HuH-7.5 (cell line): ENCODE data around the gene ABHD12.

Experiments
- DNase-seq: peaks from one replicate; pipeline ENCODE4 v3.0.0; 2011; ENCODE audit warnings: low spot score

The ABHD12 gene

GRCh38 chr20:25289886-25290597, 100.6 kb downstream of the ABHD12 start:
- no peak for DNase-seq

GRCh38 chr20:25288291-25289181, 102.1 kb downstream of the ABHD12 start:
- DNase-seq, result no peak

- DNase-seq, result no peak
Observed at GRCh38 chr20:25287631-25288290, 102.9 kb downstream of the ABHD12 start.

- no peak for DNase-seq
Observed at GRCh38 chr20:25286917-25287316, 103.7 kb downstream of the ABHD12 start.

- DNase-seq, result no peak
Observed at GRCh38 chr20:25285856-25286798, 104.5 kb downstream of the ABHD12 start.

DNA sequence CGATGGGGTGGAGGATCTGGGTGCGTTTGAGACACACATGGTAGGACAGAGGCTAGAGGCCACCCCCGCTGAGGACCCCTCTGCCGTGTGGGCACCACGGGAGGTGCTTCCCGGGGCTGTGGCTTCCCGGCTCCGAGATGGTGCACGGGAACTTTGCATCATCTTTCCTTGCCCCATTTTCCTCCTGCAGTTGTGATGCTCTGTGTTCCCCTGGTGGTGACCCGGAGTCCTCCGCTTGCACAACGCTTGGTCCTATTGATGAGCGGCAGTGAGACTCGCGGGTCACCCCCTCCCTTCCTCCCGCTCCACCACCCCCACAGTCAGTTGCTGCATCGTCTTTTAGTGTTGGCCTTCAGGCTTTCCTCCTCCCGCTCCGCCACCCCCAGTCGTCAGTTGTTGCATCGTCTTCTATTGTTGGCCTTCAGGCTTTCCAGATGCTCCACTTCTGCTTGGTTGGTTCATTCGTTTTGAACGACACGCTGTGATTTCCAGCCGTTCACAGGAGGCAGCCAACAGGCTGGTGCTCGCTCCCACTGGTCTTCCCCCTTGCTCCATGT, 105.5 kb downstream of the ABHD12 start:
- DNase-seq, result no peak

- no peak for DNase-seq
Observed at GRCh38 chr20:25284131-25284601, 106.5 kb downstream of the ABHD12 start.

GRCh38 chr20:25283221-25283951, 107.2 kb downstream of the ABHD12 start:
- no peak for DNase-seq

DNA sequence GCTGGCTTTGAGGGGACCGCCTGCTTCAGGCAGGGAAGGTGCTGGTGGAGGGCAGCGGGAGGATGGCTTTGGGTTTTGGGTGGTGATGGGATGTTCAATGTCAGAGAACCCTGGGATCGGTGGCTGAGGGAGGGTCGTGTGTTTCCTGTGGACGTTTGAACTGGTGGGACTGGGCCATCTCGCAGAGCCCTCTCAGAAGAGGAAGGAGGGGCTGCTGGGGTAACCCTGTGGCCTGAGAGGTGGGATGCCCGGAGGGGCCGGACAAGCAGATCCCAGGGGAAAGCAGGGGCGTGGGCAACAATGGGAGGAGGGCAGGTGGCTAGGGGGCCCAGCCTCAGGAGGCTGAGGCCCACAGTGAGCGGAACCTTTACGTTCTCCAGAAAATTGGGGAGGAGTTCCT, 107.8 kb downstream of the ABHD12 start:
- no peak for DNase-seq

GRCh38 chr20:25282034-25282781, 108.4 kb downstream of the ABHD12 start:
- no peak for DNase-seq

GRCh38 chr20:25281541-25281991, 109.1 kb downstream of the ABHD12 start:
- DNase-seq, result no peak

- DNase-seq, result no peak
Observed at GRCh38 chr20:25280574-25281535, 109.8 kb downstream of the ABHD12 start.

GRCh38 chr20:25280051-25280573, 110.5 kb downstream of the ABHD12 start:
- no peak for DNase-seq

DNA sequence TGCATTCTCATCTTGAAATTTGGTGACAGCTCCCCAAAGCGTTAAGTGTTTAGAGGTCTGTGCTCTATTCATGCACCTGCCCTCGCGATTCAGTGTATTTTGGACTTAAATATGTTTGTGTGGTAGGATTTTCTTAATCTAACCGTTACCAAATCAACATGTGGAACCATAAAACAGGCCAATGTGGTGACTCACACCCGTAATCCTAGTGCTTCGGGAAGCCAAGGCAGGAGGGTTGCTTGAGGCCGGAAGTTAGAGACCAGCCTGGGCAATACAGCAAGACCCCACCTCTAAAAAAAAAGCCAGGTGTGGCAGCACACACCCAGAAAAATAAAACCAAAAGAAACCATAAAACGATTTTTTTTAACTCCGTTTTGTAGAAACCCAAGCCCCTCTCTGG, 111.2 kb downstream of the ABHD12 start:
- no peak for DNase-seq

DNA sequence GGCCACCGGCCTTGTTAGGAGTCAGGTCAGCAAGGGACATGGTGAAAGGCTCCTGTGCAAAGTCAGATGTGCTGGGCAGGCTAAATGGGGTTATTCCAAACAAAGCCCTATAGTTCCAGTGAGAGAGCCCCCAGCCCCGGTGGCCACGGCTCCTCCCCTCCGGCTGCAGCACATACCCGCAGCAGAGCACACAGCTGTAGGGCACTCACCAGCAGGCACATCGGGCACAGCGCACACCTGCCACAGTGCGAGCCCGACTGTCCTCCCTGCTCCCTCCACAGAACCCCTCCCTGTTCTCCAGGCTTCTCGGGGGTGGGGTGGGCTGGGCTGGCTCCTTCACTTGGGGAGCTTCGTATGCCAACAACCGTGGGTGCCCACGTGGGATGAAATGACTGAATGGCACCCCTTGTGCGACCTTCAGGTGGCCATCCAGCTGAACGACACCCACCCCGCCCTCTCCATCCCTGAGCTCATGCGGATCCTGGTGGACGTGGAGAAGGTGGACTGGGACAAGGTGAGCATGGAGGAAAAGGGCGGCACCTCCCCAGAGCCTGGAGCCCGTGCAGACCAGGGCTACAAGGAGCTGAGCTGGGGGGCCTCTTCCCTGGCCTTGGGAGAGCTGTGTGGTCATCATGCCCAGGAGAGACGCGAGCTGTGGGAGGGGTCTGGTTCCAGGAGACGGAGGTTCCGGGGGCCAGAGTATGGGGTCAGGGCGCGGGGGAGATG, 111.8 kb downstream of the ABHD12 start:
- DNase-seq, result no peak

DNA sequence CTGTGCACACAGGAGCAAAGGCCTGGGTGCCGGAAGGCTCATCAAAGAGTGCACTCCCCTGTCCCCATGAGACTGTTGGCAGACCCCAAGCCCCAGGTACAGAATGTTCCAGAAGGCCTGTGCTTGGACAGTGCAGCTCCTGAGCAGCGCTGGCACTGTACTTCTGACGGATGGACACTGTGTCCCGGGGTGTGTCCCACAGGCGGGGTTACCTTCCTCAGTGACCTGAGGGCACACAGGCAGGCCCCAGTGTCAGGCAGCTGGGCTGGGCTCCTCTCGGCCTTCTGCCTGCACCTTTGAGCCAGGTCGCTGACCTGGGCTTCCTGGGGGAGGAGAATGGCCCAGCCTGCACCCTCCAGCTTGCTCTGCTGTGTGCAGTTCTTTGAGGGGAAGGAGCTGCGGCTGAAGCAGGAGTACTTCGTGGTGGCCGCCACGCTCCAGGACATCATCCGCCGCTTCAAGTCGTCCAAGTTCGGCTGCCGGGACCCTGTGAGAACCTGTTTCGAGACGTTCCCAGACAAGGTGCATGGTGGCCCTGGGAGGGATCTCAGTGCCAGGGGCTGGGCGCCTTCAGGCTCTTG, 112.6 kb downstream of the ABHD12 start:
- DNase-seq, result no peak
